OCI-LY3 (cell line): ENCODE data around the gene PPFIA3.

ENCODE experiments used
- H2AFZ ChIP-seq: fragments of 200-600, 300-600 bp; shearing (Covaris generic); 2 replicates; pipeline ENCODE4 v1.6.0; 2014; ENCODE audit warnings: antibody characterized with exemption, low read depth, low read length
- H3K27ac ChIP-seq: fragments of 200-600, 300-600 bp; sonication (generic); 2 replicates; pipeline ENCODE4 v1.5.1; 2014; ENCODE audit warnings: mild to moderate bottlenecking, low read length, moderate library complexity, mixed read lengths
- H3K27me3 ChIP-seq: fragments of 200-600, 300-600 bp; sonication (generic); 2 replicates; pipeline ENCODE4 v1.6.1; 2014; ENCODE audit warnings: low read depth, low read length, mixed read lengths
- H3K36me3 ChIP-seq: fragments of 200-600, 300-600 bp; sonication (generic); replicated peaks from 2 replicates; pipeline ENCODE3; 2014; ENCODE audit warnings: low read depth, low read length, mixed read lengths
- H3K4me1 ChIP-seq: fragments of 300-600, 200-600 bp; sonication (generic); 2 replicates; pipeline ENCODE4 v1.6.1; 2014; ENCODE audit warnings: low read length, mixed read lengths
- H3K4me2 ChIP-seq: fragments of 200-600, 300-600 bp; sonication (generic); 2 replicates; pipeline ENCODE4 v1.6.1; 2014; ENCODE audit warnings: low read length, mixed read lengths
- H3K4me3 ChIP-seq: fragments of 300-600, 200-600 bp; sonication (generic); 2 replicates; pipeline ENCODE4 v1.5.1; 2014; ENCODE audit warnings: antibody characterized with exemption, mild to moderate bottlenecking, low read length, moderate library complexity
- H3K79me2 ChIP-seq: fragments of 300-600, 200-600 bp; shearing (Covaris generic); 2 replicates; pipeline ENCODE4 v1.6.1; 2014; ENCODE audit warnings: mild to moderate bottlenecking, low read length, mixed read lengths
- H3K9ac ChIP-seq: fragments of 300-600, 200-600 bp; shearing (Covaris generic); 2 replicates; pipeline ENCODE4 v1.6.0; 2014; ENCODE audit warnings: mild to moderate bottlenecking, low read length, moderate library complexity
- H3K9me3 ChIP-seq: fragments of 200-600, 300-600 bp; shearing (Covaris generic); 2 replicates; pipeline ENCODE4 v1.6.1; 2014; ENCODE audit warnings: low read length, mixed read lengths; ENCODE audit not compliant: insufficient read depth
- H4K20me1 ChIP-seq: fragments of 200-600, 300-600 bp; sonication (generic); 2 replicates; pipeline ENCODE4 v1.6.1; 2016; ENCODE audit warnings: low read length, mixed read lengths; ENCODE audit not compliant: insufficient read depth
- CTCF ChIP-seq: fragments of 200-600, 300-600 bp; sonication (generic); IDR thresholded peaks from 2 replicates; pipeline ENCODE4 v1.5.1; 2014; ENCODE audit warnings: antibody characterized with exemption, low read length, low read depth
- EZH2phosphoT487 ChIP-seq: fragments of 200-600 bp; shearing (Covaris generic); IDR thresholded peaks from 2 replicates; pipeline ENCODE4 v1.6.1; 2018; ENCODE audit warnings: antibody characterized with exemption, mixed run types, low read depth

Gene PPFIA3

GRCh38 chr19:49194408-49194807, 75.1 kb downstream of the PPFIA3 start:
- Histone ChIP-seq H3K4me1 (0 out of 2 replicates have a peak, but pooled peaks cover 2% of the 10 kb centered on the region), H3K9ac (no peak overlapping the region), H3K4me2 (no peak overlapping the region), H4K20me1 (no peaks in the 10 kb centered on the region), H2AFZ (no peak overlapping the region), H3K4me3 (no peak overlapping the region), H3K36me3 (no peaks in the 10 kb centered on the region), H3K9me3 (no peaks in the 10 kb centered on the region), H3K27me3 (peaks cover 9% of the 10 kb centered on the region; the same call in 1 of the 2 replicates), H3K27ac (no peak overlapping the region), H3K79me2 (no peaks in the 10 kb centered on the region)
- TF ChIP-seq CTCF (no peak), EZH2phosphoT487 (no peak)

- peaks cover 12% of the 10 kb centered on the region for H3K4me1 ChIP-seq
- no peak for TF ChIP-seq EZH2phosphoT487
- no peak overlapping the region for H3K27ac ChIP-seq
- H3K79me2 ChIP-seq: peaks cover 3% of the 10 kb centered on the region
- H3K9ac ChIP-seq: no peak overlapping the region
- H3K9me3 ChIP-seq: no peaks in the 10 kb centered on the region
- no peak overlapping the region for H3K4me3 ChIP-seq
- no peaks in the 10 kb centered on the region for H3K36me3 ChIP-seq
- peaks cover 9% of the 10 kb centered on the region; the same call in 1 of the 2 replicates for H3K27me3 ChIP-seq
- H2AFZ ChIP-seq: no peak overlapping the region
- H4K20me1 ChIP-seq: no peaks in the 10 kb centered on the region
- H3K4me2 ChIP-seq: no peak overlapping the region
These were observed 77.3 kb downstream of the PPFIA3 start for GRCh38 chr19:49196527-49197240.

- H3K36me3 ChIP-seq: peaks cover 5% of the 10 kb centered on the region
- H3K4me2 ChIP-seq: peak overlapping the region; percentile 93
These were observed 81.0 kb downstream of the PPFIA3 start for GRCh38 chr19:49200238-49200862.

More at GRCh38 chr19:49200238-49200862, 81.0 kb downstream of the PPFIA3 start:
- Histone ChIP-seq H3K4me1 (peaks cover 21% of the 10 kb centered on the region), H3K9me3 (no peaks in the 10 kb centered on the region), H3K27ac (peak overlapping the region; percentile 72), H3K4me3 (peak overlapping the region; percentile 86), H3K9ac (peak overlapping the region; percentile 78), H3K27me3 (peaks cover 7% of the 10 kb centered on the region; the same call in 1 of the 2 replicates), H2AFZ (peak overlapping the region; percentile 85; the same call in 1 of the 2 replicates), H3K79me2 (peaks cover 9% of the 10 kb centered on the region), H4K20me1 (no peaks in the 10 kb centered on the region)
- TF ChIP-seq EZH2phosphoT487: no peak
- no peak for TF ChIP-seq CTCF
